Measurements from ENCODE around the gene CAMK1D. TPM values are rescaled to one million over a fixed set of nuclear protein-coding genes. Genes with fewer than 3 reads are reported as not detected.

CAMK1D gene
- total RNA-seq, 1 experiment from 2014 or later = 6.3 TPM

GRCh38 chr10:12490963-12491362 is 141.6 kb downstream of the CAMK1D start:
- Histone ChIP-seq H4K5ac (ENCODE audit: insufficient read length, low read depth, low read length) (no peak overlapping the region), H4K91ac (ENCODE audit: insufficient read length, low read depth, low read length) (no peak overlapping the region), H3K9ac (ENCODE audit: extremely low read depth, insufficient read length, low read length) (no peak overlapping the region), H3K56ac (ENCODE audit: insufficient read length, low read depth, low read length) (no peak overlapping the region), H3K4ac (ENCODE audit: low read depth, low read length) (no peak overlapping the region), H2BK15ac (ENCODE audit: low read depth, low read length) (no peak overlapping the region), H3K79me1 (ENCODE audit: insufficient read depth, low read depth, low read length, poor library complexity, severe bottlenecking) (no peaks in the 10 kb centered on the region), H3K23ac (ENCODE audit: insufficient read length, low read depth, low read length) (no peak overlapping the region), H3K18ac (ENCODE audit: insufficient read length, low read depth, low read length) (no peak overlapping the region), H3K14ac (ENCODE audit: insufficient read depth, low read length) (no peak overlapping the region), H3K4me2 (ENCODE audit: insufficient read depth, insufficient read length, low read length) (no peak overlapping the region), H3K79me2 (ENCODE audit: insufficient read depth, low read length) (no peaks in the 10 kb centered on the region), H3K4me1 (ENCODE audit: insufficient read depth, low read length) (no peaks in the 10 kb centered on the region), H3K23me2 (ENCODE audit: insufficient read length, low read depth, low read length, poor library complexity, severe bottlenecking) (no peaks in the 10 kb centered on the region), H2BK20ac (ENCODE audit: low read depth, low read length, poor library complexity, severe bottlenecking) (no peak overlapping the region), H2AK5ac (ENCODE audit: insufficient read length, low read length) (no peak overlapping the region), H4K20me1 (ENCODE audit: control insufficient read depth, insufficient read depth, insufficient read length) (no peaks in the 10 kb centered on the region), H4K8ac (replicated peaks; ENCODE audit: insufficient read length, low read depth, low read length) (no peak overlapping the region), H3K27ac (ENCODE audit: insufficient read length, low read depth, low read length) (no peak overlapping the region), H3K9me3 (ENCODE audit: control insufficient read depth, low read depth, low read length) (no peaks in the 10 kb centered on the region), H2BK120ac (ENCODE audit: low read depth, low read length, poor library complexity, severe bottlenecking) (no peak overlapping the region), H2BK5ac (ENCODE audit: insufficient read length, low read length) (no peak overlapping the region), H2AFZ (ENCODE audit: low read length) (no peak overlapping the region), H3T11ph (ENCODE audit: low read length) (no peak overlapping the region), H2BK12ac (ENCODE audit: insufficient read length, low read depth, low read length) (no peak overlapping the region), H3K27me3 (ENCODE audit: insufficient read depth, low read length) (no peaks in the 10 kb centered on the region)
- H3K4me3 Mint-ChIP-seq = no peak overlapping the region
- no peak for DNase-seq
- WGBS (ENCODE audit: extremely low coverage, insufficient read length, low lambda C conversion rate) = no CpG with 5 or more reads among the region's 1 CpG
- peaks cover 3 to 4% of the 10 kb centered on the region in 2 experiments; a peak in 2 of 5 replicates for H3K9me3 Mint-ChIP-seq
- no peaks in the 10 kb centered on the region; the same call in 1 of the 2 replicates for H3K27me3 Mint-ChIP-seq (ENCODE audit: low read depth)
- TF ChIP-seq CTCF (conservative IDR thresholded peaks at IDR 0.05) = no peak
- H3K27ac Mint-ChIP-seq = no peak overlapping the region
- peaks cover 0 to 7% (median 0%) of the 10 kb centered on the region in 3 experiments; a peak in 2 of 7 replicates for H3K36me3 Mint-ChIP-seq (ENCODE audit: insufficient read depth in 1 of 3, low read depth in 3 of 3)
- H3K4me1 Mint-ChIP-seq = peaks cover 4 to 10% of the 10 kb centered on the region in 2 experiments; a peak in 3 of 4 replicates

Measured in H9 (cell line).